GM23248 (cell line): Measurements from ENCODE around the gene ARID5B. TPM values are rescaled to one million over a fixed set of nuclear protein-coding genes. Genes with fewer than 3 reads are reported as not detected.

Experiments used
- DNase-seq: peaks from one replicate; pipeline ENCODE4 v3.0.0-alpha.2; 2015
- H2AFZ ChIP-seq: fragments of 200-600 bp; sonication (generic); 2 replicates; pipeline ENCODE4 v1.6.1; 2016; ENCODE audit warnings: antibody characterized with exemption
- H3F3A ChIP-seq: fragments of 200-600 bp; sonication (generic); 2 replicates; pipeline ENCODE4 v1.6.1; 2016; ENCODE audit warnings: mild to moderate bottlenecking, antibody characterized with exemption, mixed run types; ENCODE audit not compliant: insufficient read depth
- H3K27ac ChIP-seq: fragments of 200-600 bp; sonication (generic); 2 replicates; pipeline ENCODE4 v1.5.1; 2016; ENCODE audit warnings: mild to moderate bottlenecking
- H3K27me3 ChIP-seq: fragments of 200-600 bp; sonication (generic); replicated peaks from 2 replicates; pipeline ENCODE4 v1.6.1; 2016; ENCODE audit warnings: mild to moderate bottlenecking; ENCODE audit not compliant: insufficient read depth
- H3K36me3 ChIP-seq: fragments of 200-600 bp; sonication (generic); 2 replicates; pipeline ENCODE4 v1.6.1; 2016; ENCODE audit warnings: low read depth, mild to moderate bottlenecking
- H3K4me1 ChIP-seq: fragments of 200-600 bp; sonication (generic); 2 replicates; pipeline ENCODE4 v1.6.1; 2016; ENCODE audit warnings: mild to moderate bottlenecking; ENCODE audit not compliant: insufficient read depth
- H3K4me2 ChIP-seq: fragments of 200-600 bp; sonication (generic); one replicate; pipeline ENCODE4 v1.6.1; 2016; ENCODE audit warnings: mild to moderate bottlenecking; ENCODE audit not compliant: unreplicated experiment
- H3K4me3 ChIP-seq: fragments of 200-600 bp; sonication (generic); 2 replicates; pipeline ENCODE4 v1.5.1; 2016; ENCODE audit warnings: mild to moderate bottlenecking
- H3K79me2 ChIP-seq: fragments of 200-600 bp; sonication (generic); 2 replicates; pipeline ENCODE4 v1.6.1; 2016; ENCODE audit warnings: mild to moderate bottlenecking; ENCODE audit not compliant: insufficient read depth
- H3K9ac ChIP-seq: fragments of 200-600 bp; sonication (generic); 2 replicates; pipeline ENCODE4 v1.6.1; 2016; ENCODE audit warnings: mild to moderate bottlenecking
- H3K9me2 ChIP-seq: fragments of 200-600 bp; sonication (generic); 2 replicates; pipeline ENCODE4 v1.6.1; 2016; ENCODE audit warnings: mixed run types, mild to moderate bottlenecking, moderate library complexity; ENCODE audit not compliant: insufficient read depth
- H3K9me3 ChIP-seq: fragments of 200-600 bp; sonication (generic); one replicate; pipeline ENCODE4 v1.6.1; 2017; ENCODE audit warnings: low read depth
- H4K20me1 ChIP-seq: fragments of 200-600 bp; sonication (generic); 2 replicates; pipeline ENCODE4 v1.6.0; 2016; ENCODE audit not compliant: insufficient read depth
- EZH2 ChIP-seq: fragments of 200-600 bp; sonication (generic); IDR thresholded peaks from 2 replicates; pipeline ENCODE4 v1.6.1; 2018; ENCODE audit warnings: antibody characterized with exemption, mild to moderate bottlenecking; ENCODE audit not compliant: insufficient read depth, poor library complexity, severe bottlenecking
- EZH2phosphoT487 ChIP-seq: fragments of 200-600 bp; sonication (generic); IDR thresholded peaks from 2 replicates; pipeline ENCODE4 v1.6.1; 2018; ENCODE audit warnings: antibody characterized with exemption, moderate library complexity, mild to moderate bottlenecking, low read depth; ENCODE audit not compliant: insufficient read depth
- WGBS, 2 experiments: methylation state at CpG; one replicate each; pipeline ENCODE4 v1.1.6; 2015 to 2017; ENCODE audit warnings: low lambda C conversion rate in 2 of 2, low coverage in 1 of 2; ENCODE audit errors: missing lambda C conversion rate in 2 of 2; 5-methylcytosine and 5-hydroxymethylcytosine counted together
- in situ Hi-C: fragments of 300-500 bp; cut with MboI; formaldehyde crosslinking; loops from 2 replicates; pipeline ENCODE4 v1.15.0; 2020
- polyA plus RNA-seq: library from polyadenylated mRNA; unstranded; fragments of >200 nt; fragmentation: Nextera tagmentation; extraction: Ambion mirVana; gene quantifications from 2 replicates; pipeline ENCODE4 v1.2.1, GENCODE V29; 2016
- total RNA-seq: library from RNA; depleted of rRNA; stranded (reverse); fragments of >200 nt; shearing (Covaris generic); gene quantifications from 2 replicates; pipeline ENCODE4 v1.2.3, GENCODE V29; 2014

Gene ARID5B
- total and polyA plus RNA-seq, 2 experiments from 2014 or later = 56.7 to 78.8 TPM

- 96 to 98% methylated on average over 6 of the region's 6 CpGs for WGBS, 2 experiments
- no peak overlapping the region for H3K4me3 ChIP-seq
- H3K9me3 ChIP-seq = no peaks in the 10 kb centered on the region
- no peak for TF ChIP-seq EZH2phosphoT487
- no peak for TF ChIP-seq EZH2
- no peaks in the 10 kb centered on the region for H4K20me1 ChIP-seq
- no peaks in the 10 kb centered on the region; the same call in 1 of the 2 replicates for H3K36me3 ChIP-seq
- no peak overlapping the region for H3K27ac ChIP-seq
- peaks cover 3% of the 10 kb centered on the region; the same call in 1 of the 2 replicates for H3F3A ChIP-seq
- no peaks in the 10 kb centered on the region for H3K27me3 ChIP-seq
- H3K79me2 ChIP-seq = peaks cover 96% of the 10 kb centered on the region
- no peak for DNase-seq
- in situ Hi-C loops = loop anchor here (25.0 kb wide), 1 partner anchor 327 kb away; no protein-coding TSS in a partner anchor
- no peak overlapping the region for H2AFZ ChIP-seq
- no peak overlapping the region for H3K9ac ChIP-seq
- H3K9me2 ChIP-seq = no peaks in the 10 kb centered on the region
- H3K4me1 ChIP-seq = no peaks in the 10 kb centered on the region
- no peak overlapping the region for H3K4me2 ChIP-seq
These were observed 8.8 kb downstream of the ARID5B start for GRCh38 chr10:61910226-61910805.

GRCh38 chr10:61910894-61911293, 9.4 kb downstream of the ARID5B start:
- Histone ChIP-seq H3K36me3 (no peaks in the 10 kb centered on the region; the same call in 1 of the 2 replicates), H3K27ac (no peak overlapping the region), H3K4me3 (no peak overlapping the region), H2AFZ (no peak overlapping the region), H4K20me1 (no peaks in the 10 kb centered on the region), H3K27me3 (no peaks in the 10 kb centered on the region), H3K9ac (no peak overlapping the region), H3K4me1 (no peaks in the 10 kb centered on the region), H3F3A (no peaks in the 10 kb centered on the region), H3K79me2 (peaks cover 96% of the 10 kb centered on the region), H3K9me2 (no peaks in the 10 kb centered on the region), H3K9me3 (no peaks in the 10 kb centered on the region), H3K4me2 (no peak overlapping the region)
- in situ Hi-C loops = loop anchor here (25.0 kb wide), 1 partner anchor 326 kb away; no protein-coding TSS in a partner anchor
- TF ChIP-seq EZH2 = no peak
- no peak for TF ChIP-seq EZH2phosphoT487
- DNase-seq = no peak
- 53 to 56% methylated on average over 2 of the region's 2 CpGs for WGBS, 2 experiments

- no peak for TF ChIP-seq EZH2phosphoT487
- no peak for TF ChIP-seq EZH2
- Histone ChIP-seq H3K9ac (no peak overlapping the region), H2AFZ (no peak overlapping the region), H3K9me2 (no peaks in the 10 kb centered on the region), H3K79me2 (peaks cover 96% of the 10 kb centered on the region), H3K27me3 (no peaks in the 10 kb centered on the region), H3K9me3 (no peaks in the 10 kb centered on the region), H3K4me2 (no peak overlapping the region), H4K20me1 (no peaks in the 10 kb centered on the region), H3K36me3 (no peaks in the 10 kb centered on the region; the same call in 1 of the 2 replicates), H3F3A (no peaks in the 10 kb centered on the region), H3K4me3 (no peak overlapping the region), H3K27ac (no peak overlapping the region), H3K4me1 (no peaks in the 10 kb centered on the region)
- no peak for DNase-seq
- in situ Hi-C loops = loop anchor here (25.0 kb wide), 1 partner anchor 326 kb away; no protein-coding TSS in a partner anchor
- 82 to 86% methylated on average over 5 of the region's 5 CpGs for WGBS, 2 experiments
These were observed 9.9 kb downstream of the ARID5B start for GRCh38 chr10:61911425-61911824.

GRCh38 chr10:61912981-61913380, 11.5 kb downstream of the ARID5B start:
- Histone ChIP-seq H4K20me1 (no peaks in the 10 kb centered on the region), H3F3A (no peaks in the 10 kb centered on the region), H3K4me3 (no peak overlapping the region), H2AFZ (no peak overlapping the region), H3K27ac (no peak overlapping the region), H3K9ac (no peak overlapping the region), H3K9me3 (no peaks in the 10 kb centered on the region), H3K27me3 (no peaks in the 10 kb centered on the region), H3K4me2 (no peak overlapping the region), H3K4me1 (no peaks in the 10 kb centered on the region), H3K79me2 (peaks cover 96% of the 10 kb centered on the region), H3K9me2 (no peaks in the 10 kb centered on the region), H3K36me3 (no peaks in the 10 kb centered on the region; the same call in 1 of the 2 replicates)
- WGBS, 2 experiments = 96 to 97% methylated on average over 2 of the region's 2 CpGs
- TF ChIP-seq EZH2phosphoT487 (no peak), EZH2 (no peak)
- in situ Hi-C loops = loop anchor here (25.0 kb wide), 1 partner anchor 324 kb away; no protein-coding TSS in a partner anchor
- no peak for DNase-seq
